ENCODE data around the gene PARD6G. TPM values are rescaled to one million over a fixed set of nuclear protein-coding genes. Genes with fewer than 3 reads are reported as not detected.

The PARD6G gene
- total RNA-seq, 4 donors from 2014 or later = 0.40 to 3.3 (median 1.3) TPM

GRCh38 chr18:80205294-80205693 is 42.0 kb downstream of the PARD6G start:
- no peaks in the 10 kb centered on the region for H3K9me3 ChIP-seq
- H3K27me3 ChIP-seq = no peaks in the 10 kb centered on the region
- intact Hi-C loops (cut with DNase I; ENCODE audit: low total_unique reads) (no loop called here), in situ Hi-C loops (cut with MboI; ENCODE audit: low pct_ligation_motif_present in 1 of 4, low pct_unique_long_range_greater_than_20kb in 1 of 4, low sequenced_read_pairs in 3 of 4) (no loop called here)
- no peaks in the 10 kb centered on the region for H3K36me3 ChIP-seq
- WGBS, 2 donors (ENCODE audit: low coverage in 1 of 2) = 84 to 100% methylated on average over 2 to 4 of the region's 4 CpGs
- no peak overlapping the region for H3K4me3 ChIP-seq
- TF ChIP-seq EP300 (IDR thresholded peaks at IDR 0.05; ENCODE audit: low read depth) (no peak), POLR2A (IDR thresholded peaks at IDR 0.05) (no peak), CTCF (IDR thresholded peaks at IDR 0.05) (no peak), POLR2AphosphoS5 (IDR thresholded peaks at IDR 0.05) (no peak)
- H3K4me1 ChIP-seq = no peaks in the 10 kb centered on the region
- no peak for DNase-seq
- H3K27ac ChIP-seq = no peak overlapping the region

GRCh38 chr18:80204142-80204541 is 43.2 kb downstream of the PARD6G start:
- Histone ChIP-seq H3K27me3 (no peaks in the 10 kb centered on the region), H3K27ac (no peak overlapping the region), H3K4me3 (no peak overlapping the region), H3K9me3 (no peaks in the 10 kb centered on the region), H3K36me3 (no peaks in the 10 kb centered on the region), H3K4me1 (no peaks in the 10 kb centered on the region)
- TF ChIP-seq EP300 (IDR thresholded peaks at IDR 0.05; ENCODE audit: low read depth) (no peak), POLR2AphosphoS5 (IDR thresholded peaks at IDR 0.05) (no peak), CTCF (IDR thresholded peaks at IDR 0.05) (no peak), POLR2A (IDR thresholded peaks at IDR 0.05) (no peak)
- in situ Hi-C loops (cut with MboI; ENCODE audit: low pct_ligation_motif_present in 1 of 4, low pct_unique_long_range_greater_than_20kb in 1 of 4, low sequenced_read_pairs in 3 of 4) = no loop called here
- intact Hi-C loops (cut with DNase I; ENCODE audit: low total_unique reads) = no loop called here
- no peak for DNase-seq
- WGBS, 2 donors (ENCODE audit: low coverage in 1 of 2) = 56 to 78% methylated on average over 1 to 2 of the region's 2 CpGs

- in situ Hi-C loops (cut with MboI; ENCODE audit: low pct_ligation_motif_present in 1 of 4, low pct_unique_long_range_greater_than_20kb in 1 of 4, low sequenced_read_pairs in 3 of 4) = no loop called here
- 76 to 79% methylated on average over 6 of the region's 6 CpGs for WGBS, 2 donors (ENCODE audit: low coverage in 1 of 2)
- Histone ChIP-seq H3K27ac (no peak overlapping the region), H3K27me3 (no peaks in the 10 kb centered on the region), H3K4me1 (no peaks in the 10 kb centered on the region), H3K4me3 (no peak overlapping the region), H3K9me3 (no peaks in the 10 kb centered on the region), H3K36me3 (no peaks in the 10 kb centered on the region)
- intact Hi-C loops (cut with DNase I; ENCODE audit: low total_unique reads) = no loop called here
- TF ChIP-seq POLR2AphosphoS5 (IDR thresholded peaks at IDR 0.05) (no peak), POLR2A (IDR thresholded peaks at IDR 0.05) (no peak), EP300 (IDR thresholded peaks at IDR 0.05; ENCODE audit: low read depth) (no peak), CTCF (IDR thresholded peaks at IDR 0.05) (no peak)
- no peak for DNase-seq
Measured at GRCh38 chr18:80203249-80203648, 44.1 kb downstream of the PARD6G start.

GRCh38 chr18:80202264-80202998 is 44.9 kb downstream of the PARD6G start:
- DNase-seq = no peak
- H3K27me3 ChIP-seq = no peaks in the 10 kb centered on the region
- TF ChIP-seq CTCF (IDR thresholded peaks at IDR 0.05) = no peak
- TF ChIP-seq EP300 (IDR thresholded peaks at IDR 0.05; ENCODE audit: low read depth) = no peak
- no peak for TF ChIP-seq POLR2A (IDR thresholded peaks at IDR 0.05)
- no peak for TF ChIP-seq POLR2AphosphoS5 (IDR thresholded peaks at IDR 0.05)
- intact Hi-C loops (cut with DNase I; ENCODE audit: low total_unique reads) (no loop called here), in situ Hi-C loops (cut with MboI; ENCODE audit: low pct_ligation_motif_present in 1 of 4, low pct_unique_long_range_greater_than_20kb in 1 of 4, low sequenced_read_pairs in 3 of 4) (no loop called here)
- H3K36me3 ChIP-seq = no peaks in the 10 kb centered on the region
- no peaks in the 10 kb centered on the region for H3K4me1 ChIP-seq
- no peak overlapping the region for H3K27ac ChIP-seq
- no peak overlapping the region for H3K4me3 ChIP-seq
- 74 to 88% methylated on average over 11 to 12 of the region's 12 CpGs for WGBS, 2 donors (ENCODE audit: low coverage in 1 of 2)
- no peaks in the 10 kb centered on the region for H3K9me3 ChIP-seq
